ENCODE measurements around the gene SLC51A.
A peak's percentile ranks its signal among the peaks of the same experiment; 100 is the strongest.
"Not testable (repeated sequence)": the region's sequence is repeated elsewhere in the genome, so short reads cannot be mapped to it uniquely, and the experiment has no call there.

Gene SLC51A

DNA sequence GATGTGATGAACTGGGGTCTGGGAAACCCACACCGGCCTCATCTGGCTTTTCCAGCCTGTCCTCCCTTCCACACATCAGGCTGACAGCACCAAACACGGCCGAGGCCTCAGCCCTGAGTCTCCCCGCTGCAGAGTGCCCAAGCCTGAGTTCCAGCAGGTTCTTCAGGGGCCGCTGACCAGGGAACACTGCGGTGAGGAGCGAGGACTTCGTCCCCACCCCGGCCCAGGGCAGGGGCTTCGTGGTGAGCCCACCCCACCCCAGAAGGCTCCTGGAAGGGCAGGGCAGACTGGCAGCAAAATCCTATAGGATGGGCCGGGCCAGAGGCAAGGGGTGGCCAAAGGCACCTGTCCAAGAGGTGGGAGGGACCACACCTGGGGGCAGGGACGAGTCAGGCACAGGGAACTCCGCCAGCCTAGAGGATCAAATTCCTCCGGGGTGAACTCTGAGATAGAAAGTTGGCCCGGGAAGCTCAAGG is at the start of gene SLC51A:
SLC51A (plus strand) TSS at position 446 of the 476 bp plus-strand sequence. CDS start 179 bp downstream, outside the sequence.
- Histone ChIP-seq H3K9me3 (ENCODE audit: control insufficient read depth, insufficient read depth, low read length) (no peaks in the 10 kb centered on the region), H3K27me3 (ENCODE audit: control insufficient read depth, insufficient read depth, low read length) (no peaks in the 10 kb centered on the region), H3K4me3 (ENCODE audit: low read length) (peak within 1 kb of the TSS; percentile 45; the same call in 1 of the 2 replicates), H3K36me3 (ENCODE audit: control insufficient read depth, insufficient read depth, low read length) (no peaks in the 10 kb centered on the region), H3K4me1 (ENCODE audit: control insufficient read depth, insufficient read depth, low read length) (peaks cover 6% of the 10 kb centered on the region), H3K27ac (ENCODE audit: low read length) (no peak within 1 kb of the TSS)
- no CpG with 5 or more reads among the region's 15 CpGs for WGBS (ENCODE audit: insufficient coverage, insufficient read length)
- DNase-seq (ENCODE audit: low read depth, low spot score): no peak

DNA sequence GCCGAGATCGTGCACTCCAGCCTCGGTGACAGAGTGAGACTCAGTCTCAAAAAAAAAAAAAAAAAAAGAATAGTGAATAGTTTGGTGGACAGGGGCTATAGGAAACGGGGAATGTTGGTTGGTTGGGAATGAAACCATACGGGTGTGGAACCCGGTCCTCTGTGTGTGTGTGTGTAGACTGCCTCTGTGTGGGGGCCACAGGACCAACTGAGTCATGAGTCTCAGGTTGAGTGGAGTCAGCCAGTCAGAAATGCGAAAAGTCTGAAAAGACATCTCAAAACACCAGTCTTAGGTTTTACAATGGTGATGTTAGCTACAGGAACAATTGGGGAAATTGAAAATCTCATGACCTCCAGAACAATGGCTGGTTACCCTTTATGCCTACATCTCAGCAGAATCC is 49.6 kb upstream of the SLC51A start:
- Histone ChIP-seq H3K27me3 (ENCODE audit: control insufficient read depth, insufficient read depth, low read length) (no peaks in the 10 kb centered on the region), H3K36me3 (ENCODE audit: control insufficient read depth, insufficient read depth, low read length) (no peaks in the 10 kb centered on the region), H3K27ac (ENCODE audit: low read length) (no peak overlapping the region), H3K4me1 (ENCODE audit: control insufficient read depth, insufficient read depth, low read length) (no peaks in the 10 kb centered on the region), H3K9me3 (ENCODE audit: control insufficient read depth, insufficient read depth, low read length) (no peaks in the 10 kb centered on the region), H3K4me3 (ENCODE audit: low read length) (no peak overlapping the region)
- no CpG with 5 or more reads among the region's 7 CpGs for WGBS (ENCODE audit: insufficient coverage, insufficient read length)
- DNase-seq (ENCODE audit: low read depth, low spot score): no peak

DNA sequence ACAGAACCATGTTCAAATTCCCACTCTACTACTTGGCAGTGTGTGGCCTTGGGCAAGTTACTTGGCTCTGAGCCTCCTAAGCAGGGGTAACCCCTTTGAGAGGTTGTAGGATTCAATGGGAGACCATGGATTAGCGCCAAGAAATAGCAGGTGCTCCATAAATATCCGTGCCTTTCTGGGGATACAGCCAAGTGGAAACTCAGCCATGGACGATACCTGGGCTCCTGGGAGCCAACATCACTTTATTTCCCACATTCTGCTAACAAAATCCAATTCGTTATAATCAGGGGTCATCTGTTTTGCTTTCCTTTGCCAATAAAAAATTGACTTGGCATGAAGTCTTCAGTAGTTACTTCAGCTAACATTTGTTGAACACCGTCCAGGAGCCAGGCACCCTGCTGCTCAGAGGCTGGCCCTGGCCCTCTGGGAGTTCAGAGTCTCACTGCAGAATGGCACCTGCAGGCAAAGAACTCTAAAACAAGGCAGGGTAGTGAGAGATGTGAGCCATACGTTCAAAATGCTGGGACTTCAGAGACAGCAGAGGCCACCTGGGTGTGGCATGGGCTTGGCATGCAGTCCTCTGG is 47.4 kb upstream of the SLC51A start:
- DNase-seq (ENCODE audit: low read depth, low spot score): no peak
- Histone ChIP-seq H3K9me3 (ENCODE audit: control insufficient read depth, insufficient read depth, low read length) (no peaks in the 10 kb centered on the region), H3K36me3 (ENCODE audit: control insufficient read depth, insufficient read depth, low read length) (no peaks in the 10 kb centered on the region), H3K4me3 (ENCODE audit: low read length) (no peak overlapping the region), H3K4me1 (ENCODE audit: control insufficient read depth, insufficient read depth, low read length) (no peaks in the 10 kb centered on the region), H3K27me3 (ENCODE audit: control insufficient read depth, insufficient read depth, low read length) (no peaks in the 10 kb centered on the region), H3K27ac (ENCODE audit: low read length) (no peak overlapping the region)
- WGBS (ENCODE audit: insufficient coverage, insufficient read length): no CpG with 5 or more reads among the region's 6 CpGs

DNA sequence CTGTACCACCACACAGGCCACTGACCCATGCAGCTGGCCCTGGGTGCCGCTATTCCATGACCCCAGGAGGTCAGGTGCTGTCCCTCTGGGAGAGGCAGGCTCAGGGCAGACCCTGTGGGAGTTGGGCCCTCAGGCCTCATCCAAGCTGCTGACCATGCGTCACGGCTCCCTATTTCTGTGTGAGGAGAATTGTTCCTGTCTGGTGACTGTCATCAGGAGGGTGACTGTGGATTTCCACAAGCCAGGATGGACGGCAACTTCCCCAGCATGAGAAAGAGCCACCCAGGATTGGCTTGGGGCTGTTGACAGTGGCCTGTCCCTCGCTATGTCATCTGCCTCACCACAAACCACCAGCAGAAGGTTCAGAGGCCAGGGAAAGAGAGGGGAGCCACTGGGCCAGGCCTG is 46.5 kb upstream of the SLC51A start:
- H3K27ac ChIP-seq (ENCODE audit: low read length): no peak overlapping the region

DNA sequence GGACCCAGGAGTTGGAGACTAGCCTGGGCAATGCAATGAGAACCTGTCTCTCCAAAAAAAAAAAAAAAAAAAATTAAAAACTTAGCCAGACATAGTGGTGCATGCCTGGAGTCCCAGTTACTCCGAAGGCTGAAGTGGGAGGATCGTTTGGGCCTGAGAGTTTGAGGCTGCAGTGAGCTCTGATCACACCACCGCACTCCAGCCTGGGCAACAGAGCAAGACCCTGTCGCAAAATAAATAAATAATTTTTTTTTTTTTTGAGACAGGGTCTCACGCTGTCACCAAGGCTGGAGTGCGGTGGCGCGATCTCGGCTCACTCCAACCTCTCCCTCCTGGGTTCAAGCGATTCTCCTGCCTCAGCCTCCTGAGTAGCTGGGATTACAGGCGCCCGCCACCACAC is 46.0 kb upstream of the SLC51A start:
- H3K36me3 ChIP-seq (ENCODE audit: control insufficient read depth, insufficient read depth, low read length); H3K4me1 ChIP-seq (ENCODE audit: control insufficient read depth, insufficient read depth, low read length); H3K4me3 ChIP-seq (ENCODE audit: low read length); H3K27me3 ChIP-seq (ENCODE audit: control insufficient read depth, insufficient read depth, low read length); DNase-seq (ENCODE audit: low read depth, low spot score); H3K27ac ChIP-seq (ENCODE audit: low read length); H3K9me3 ChIP-seq (ENCODE audit: control insufficient read depth, insufficient read depth, low read length): not testable (repeated sequence)
- WGBS (ENCODE audit: insufficient coverage, insufficient read length): no CpG with 5 or more reads among the region's 12 CpGs

More for the DNA sequence above, 46.5 kb upstream of the SLC51A start:
- Histone ChIP-seq H3K4me3 (ENCODE audit: low read length) (no peak overlapping the region), H3K4me1 (ENCODE audit: control insufficient read depth, insufficient read depth, low read length) (no peaks in the 10 kb centered on the region), H3K36me3 (ENCODE audit: control insufficient read depth, insufficient read depth, low read length) (no peaks in the 10 kb centered on the region), H3K27me3 (ENCODE audit: control insufficient read depth, insufficient read depth, low read length) (no peaks in the 10 kb centered on the region), H3K9me3 (ENCODE audit: control insufficient read depth, insufficient read depth, low read length) (no peaks in the 10 kb centered on the region)
- no peak for DNase-seq (ENCODE audit: low read depth, low spot score)
- WGBS (ENCODE audit: insufficient coverage, insufficient read length): no CpG with 5 or more reads among the region's 5 CpGs

DNA sequence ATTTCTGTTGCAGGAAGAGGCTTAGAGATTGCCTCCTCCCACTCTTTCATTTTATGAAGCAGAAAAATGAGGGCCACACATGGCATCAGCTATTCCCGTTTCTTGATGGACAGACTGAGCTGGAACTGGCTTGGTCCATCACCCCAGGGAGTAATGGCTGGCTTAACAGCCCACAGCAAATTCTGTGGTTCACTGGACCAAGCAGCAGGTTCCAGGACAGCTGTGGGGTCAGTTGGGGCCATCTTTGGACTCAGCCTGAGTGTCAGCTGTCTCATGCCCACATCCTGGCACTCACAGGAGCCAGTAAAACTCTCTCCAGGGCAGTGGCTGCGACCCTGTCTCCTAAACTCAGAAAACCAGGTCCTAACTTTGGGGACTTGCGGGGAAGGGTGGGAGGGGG is 41.7 kb upstream of the SLC51A start:
- H3K4me1 ChIP-seq (ENCODE audit: control insufficient read depth, insufficient read depth, low read length): peaks cover 2% of the 10 kb centered on the region; the same call in 1 of the 2 replicates
- WGBS (ENCODE audit: insufficient coverage, insufficient read length): no CpG with 5 or more reads among the region's 3 CpGs
- H3K27me3 ChIP-seq (ENCODE audit: control insufficient read depth, insufficient read depth, low read length): no peaks in the 10 kb centered on the region
- DNase-seq (ENCODE audit: low read depth, low spot score): no peak
- no peak overlapping the region for H3K4me3 ChIP-seq (ENCODE audit: low read length)
- no peaks in the 10 kb centered on the region for H3K9me3 ChIP-seq (ENCODE audit: control insufficient read depth, insufficient read depth, low read length)
- no peaks in the 10 kb centered on the region for H3K36me3 ChIP-seq (ENCODE audit: control insufficient read depth, insufficient read depth, low read length)
- H3K27ac ChIP-seq (ENCODE audit: low read length): no peak overlapping the region

DNA sequence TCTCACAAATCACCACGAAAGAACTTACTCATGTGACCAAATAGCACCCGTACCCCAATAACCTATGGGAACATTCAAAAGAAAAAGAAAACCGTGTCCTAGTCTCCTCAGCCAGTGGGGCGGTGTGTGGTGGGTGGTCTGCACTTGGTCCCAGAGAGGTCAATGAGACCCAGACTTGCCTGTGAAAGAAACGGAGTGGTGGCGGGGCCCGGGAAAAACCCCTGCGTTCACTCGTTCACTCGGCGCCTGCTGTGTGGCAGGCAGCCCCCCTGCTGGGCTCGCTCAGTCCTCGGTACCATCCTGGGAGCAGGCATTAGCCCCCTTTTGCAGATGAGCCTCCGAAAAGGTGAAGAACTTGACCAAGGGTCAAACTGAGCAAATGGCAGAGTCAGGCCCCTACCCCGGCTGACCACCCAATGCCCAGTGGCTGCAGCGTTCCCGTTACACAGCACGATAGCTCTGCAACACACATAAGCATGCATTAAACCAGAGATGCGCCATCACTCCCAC is 41.2 kb upstream of the SLC51A start:
- Histone ChIP-seq H3K27me3 (ENCODE audit: control insufficient read depth, insufficient read depth, low read length) (no peaks in the 10 kb centered on the region), H3K36me3 (ENCODE audit: control insufficient read depth, insufficient read depth, low read length) (no peaks in the 10 kb centered on the region), H3K27ac (ENCODE audit: low read length) (no peak overlapping the region), H3K4me3 (ENCODE audit: low read length) (no peak overlapping the region), H3K4me1 (ENCODE audit: control insufficient read depth, insufficient read depth, low read length) (peaks cover 2% of the 10 kb centered on the region; the same call in 1 of the 2 replicates), H3K9me3 (ENCODE audit: control insufficient read depth, insufficient read depth, low read length) (no peaks in the 10 kb centered on the region)
- no CpG with 5 or more reads among the region's 19 CpGs for WGBS (ENCODE audit: insufficient coverage, insufficient read length)
- DNase-seq (ENCODE audit: low read depth, low spot score): no peak

DNA sequence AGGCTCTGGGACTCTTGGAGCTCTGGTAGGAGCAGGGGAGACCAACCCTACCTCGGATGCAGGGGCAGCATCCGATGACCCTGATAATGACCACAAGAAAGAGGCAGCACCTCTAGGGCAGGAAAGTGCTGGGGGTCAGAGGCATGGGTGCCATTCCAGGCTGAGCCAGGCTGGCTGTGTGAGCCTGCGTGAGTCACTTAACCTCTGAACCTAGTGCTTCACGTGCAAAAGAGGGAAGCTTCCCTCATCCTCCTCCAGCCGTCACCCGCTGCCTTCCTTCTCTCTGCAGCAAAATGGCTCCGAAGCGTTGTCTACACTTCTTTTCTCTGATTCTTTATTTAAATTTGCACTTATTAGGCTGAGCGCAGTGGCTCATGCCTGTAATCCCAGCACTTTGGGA is 40.6 kb upstream of the SLC51A start:
- Histone ChIP-seq H3K27me3 (ENCODE audit: control insufficient read depth, insufficient read depth, low read length) (no peaks in the 10 kb centered on the region), H3K4me3 (ENCODE audit: low read length) (no peak overlapping the region), H3K36me3 (ENCODE audit: control insufficient read depth, insufficient read depth, low read length) (no peaks in the 10 kb centered on the region), H3K9me3 (ENCODE audit: control insufficient read depth, insufficient read depth, low read length) (no peaks in the 10 kb centered on the region), H3K27ac (ENCODE audit: low read length) (no peak overlapping the region), H3K4me1 (ENCODE audit: control insufficient read depth, insufficient read depth, low read length) (peaks cover 2% of the 10 kb centered on the region; the same call in 1 of the 2 replicates)
- no peak for DNase-seq (ENCODE audit: low read depth, low spot score)
- WGBS (ENCODE audit: insufficient coverage, insufficient read length): no CpG with 5 or more reads among the region's 9 CpGs

DNA sequence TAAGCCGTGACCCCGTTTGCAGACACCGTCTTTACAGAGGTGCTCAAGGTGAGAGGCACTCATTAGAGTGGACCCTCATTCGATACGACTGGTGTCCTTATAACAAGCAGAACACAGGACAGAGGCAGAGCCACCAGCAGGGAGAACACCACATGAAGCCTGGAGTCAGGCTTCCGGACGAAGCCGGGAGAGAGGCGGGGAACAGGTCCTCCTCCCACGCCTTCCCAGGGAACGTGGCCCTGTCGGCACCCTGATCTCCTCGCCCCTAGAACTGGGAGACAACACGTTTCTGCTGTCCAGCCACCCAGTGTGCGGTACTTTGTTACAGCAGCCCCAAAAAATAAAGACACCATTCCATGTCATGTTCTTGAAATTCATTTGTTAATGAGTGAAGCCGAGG is 38.8 kb upstream of the SLC51A start:
- H3K4me3 ChIP-seq (ENCODE audit: low read length): no peak overlapping the region
- no peaks in the 10 kb centered on the region for H3K9me3 ChIP-seq (ENCODE audit: control insufficient read depth, insufficient read depth, low read length)
- no peaks in the 10 kb centered on the region for H3K36me3 ChIP-seq (ENCODE audit: control insufficient read depth, insufficient read depth, low read length)
- no peaks in the 10 kb centered on the region for H3K27me3 ChIP-seq (ENCODE audit: control insufficient read depth, insufficient read depth, low read length)
- no CpG with 5 or more reads among the region's 16 CpGs for WGBS (ENCODE audit: insufficient coverage, insufficient read length)
- no peak overlapping the region for H3K27ac ChIP-seq (ENCODE audit: low read length)
- H3K4me1 ChIP-seq (ENCODE audit: control insufficient read depth, insufficient read depth, low read length): peaks cover 2% of the 10 kb centered on the region; the same call in 1 of the 2 replicates
- DNase-seq (ENCODE audit: low read depth, low spot score): no peak

DNA sequence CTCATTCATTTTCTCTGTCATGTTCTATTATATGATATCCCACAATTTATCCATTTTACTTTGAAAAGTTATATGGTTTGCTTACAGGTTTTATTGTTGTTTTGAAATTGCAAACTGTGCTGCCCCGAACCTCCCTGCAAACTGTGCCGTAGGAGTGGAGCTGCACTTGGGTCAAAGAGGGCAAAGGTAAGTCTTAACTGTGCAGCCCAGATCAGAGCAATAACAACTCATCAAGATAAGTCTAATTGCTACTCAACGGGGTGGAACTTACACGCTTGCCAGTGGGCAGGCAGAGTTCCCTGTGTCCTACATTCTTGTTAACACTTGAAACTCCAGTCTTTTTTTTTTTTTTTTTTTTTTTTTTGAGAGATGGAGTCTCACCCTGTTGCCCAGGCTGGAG is 38.4 kb upstream of the SLC51A start:
- Histone ChIP-seq H3K4me1 (ENCODE audit: control insufficient read depth, insufficient read depth, low read length) (peaks cover 2% of the 10 kb centered on the region; the same call in 1 of the 2 replicates), H3K9me3 (ENCODE audit: control insufficient read depth, insufficient read depth, low read length) (no peaks in the 10 kb centered on the region)

DNA sequence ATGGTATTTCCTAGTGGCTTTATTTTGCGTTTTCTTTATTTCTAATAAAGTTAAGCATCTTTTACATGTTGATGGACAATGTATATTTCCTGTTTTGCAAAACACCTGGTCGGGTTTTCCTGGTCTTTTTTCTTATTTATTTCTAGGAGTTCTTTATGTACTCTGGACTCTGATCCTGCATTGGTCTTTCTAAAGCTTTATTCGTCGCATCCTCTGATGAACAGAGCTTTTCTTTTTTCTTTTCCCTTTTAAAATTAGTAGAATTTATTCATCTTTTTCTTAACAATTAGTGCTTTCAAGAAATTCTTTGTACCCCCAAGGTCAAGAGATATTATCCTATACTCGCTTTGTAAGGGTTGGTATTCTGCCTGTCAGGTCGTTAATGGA is 37.3 kb upstream of the SLC51A start:
- no peak overlapping the region for H3K27ac ChIP-seq (ENCODE audit: low read length)
- H3K9me3 ChIP-seq (ENCODE audit: control insufficient read depth, insufficient read depth, low read length): no peaks in the 10 kb centered on the region
- no CpG with 5 or more reads among the region's 6 CpGs for WGBS (ENCODE audit: insufficient coverage, insufficient read length)
- DNase-seq (ENCODE audit: low read depth, low spot score): no peak
- H3K36me3 ChIP-seq (ENCODE audit: control insufficient read depth, insufficient read depth, low read length): no peaks in the 10 kb centered on the region
- H3K27me3 ChIP-seq (ENCODE audit: control insufficient read depth, insufficient read depth, low read length): no peaks in the 10 kb centered on the region
- H3K4me1 ChIP-seq (ENCODE audit: control insufficient read depth, insufficient read depth, low read length): peaks cover 2% of the 10 kb centered on the region; the same call in 1 of the 2 replicates
- H3K4me3 ChIP-seq (ENCODE audit: low read length): no peak overlapping the region

More for the DNA sequence above, 38.4 kb upstream of the SLC51A start:
- H3K4me3 ChIP-seq (ENCODE audit: low read length): no peak overlapping the region
- H3K27me3 ChIP-seq (ENCODE audit: control insufficient read depth, insufficient read depth, low read length): no peaks in the 10 kb centered on the region
- DNase-seq (ENCODE audit: low read depth, low spot score): no peak
- H3K36me3 ChIP-seq (ENCODE audit: control insufficient read depth, insufficient read depth, low read length): no peaks in the 10 kb centered on the region
- H3K27ac ChIP-seq (ENCODE audit: low read length): no peak overlapping the region
- WGBS (ENCODE audit: insufficient coverage, insufficient read length): no CpG with 5 or more reads among the region's 4 CpGs
